Right ventricle myocardium superior (tissue), 1 donor: ENCODE results near the gene SPEN. TPM values are rescaled to one million over a fixed set of nuclear protein-coding genes. Genes with fewer than 3 reads are reported as not detected.

Source experiments
- ATAC-seq: fragments of 200-7000 bp; cut with Tn5 transposase; one replicate; pipeline ENCODE4 v1.9.1; 2020; ENCODE audit warnings: mild to moderate bottlenecking; ENCODE audit not compliant: poor library complexity
- DNase-seq: peaks from one replicate; pipeline ENCODE4 v3.0.0-alpha.2; 2020
- intact Hi-C: fragments of 100-400 bp; cut with DNase I; formaldehyde crosslinking; loops from one replicate; pipeline ENCODE4 v1.11.2; 2022
- total RNA-seq: library from RNA; stranded (reverse); fragmentation: NEBNext Ultra II Directional; extraction: Animal tissue kit (Norgen Biotek cat#: 25700); gene quantifications from one replicate; pipeline ENCODE4 v1.2.1, GENCODE V29; 2021
- donor health status: DM: no; HTN: yes; CAD: no; lungs with severe emphysema.

Gene SPEN
- total RNA-seq, 1 donor from 2014 or later = 20.3 TPM

GRCh38 chr1:15983275-15983674 is 135.8 kb downstream of the SPEN start:
- no peak for DNase-seq
- intact Hi-C loops = no loop called here

GRCh38 chr1:15985611-15986297 is 138.2 kb downstream of the SPEN start:
- intact Hi-C loops = no loop called here
- no peak for DNase-seq
- no peak for ATAC-seq

More at GRCh38 chr1:15983275-15983674, 135.8 kb downstream of the SPEN start:
- no peak for ATAC-seq

DNA sequence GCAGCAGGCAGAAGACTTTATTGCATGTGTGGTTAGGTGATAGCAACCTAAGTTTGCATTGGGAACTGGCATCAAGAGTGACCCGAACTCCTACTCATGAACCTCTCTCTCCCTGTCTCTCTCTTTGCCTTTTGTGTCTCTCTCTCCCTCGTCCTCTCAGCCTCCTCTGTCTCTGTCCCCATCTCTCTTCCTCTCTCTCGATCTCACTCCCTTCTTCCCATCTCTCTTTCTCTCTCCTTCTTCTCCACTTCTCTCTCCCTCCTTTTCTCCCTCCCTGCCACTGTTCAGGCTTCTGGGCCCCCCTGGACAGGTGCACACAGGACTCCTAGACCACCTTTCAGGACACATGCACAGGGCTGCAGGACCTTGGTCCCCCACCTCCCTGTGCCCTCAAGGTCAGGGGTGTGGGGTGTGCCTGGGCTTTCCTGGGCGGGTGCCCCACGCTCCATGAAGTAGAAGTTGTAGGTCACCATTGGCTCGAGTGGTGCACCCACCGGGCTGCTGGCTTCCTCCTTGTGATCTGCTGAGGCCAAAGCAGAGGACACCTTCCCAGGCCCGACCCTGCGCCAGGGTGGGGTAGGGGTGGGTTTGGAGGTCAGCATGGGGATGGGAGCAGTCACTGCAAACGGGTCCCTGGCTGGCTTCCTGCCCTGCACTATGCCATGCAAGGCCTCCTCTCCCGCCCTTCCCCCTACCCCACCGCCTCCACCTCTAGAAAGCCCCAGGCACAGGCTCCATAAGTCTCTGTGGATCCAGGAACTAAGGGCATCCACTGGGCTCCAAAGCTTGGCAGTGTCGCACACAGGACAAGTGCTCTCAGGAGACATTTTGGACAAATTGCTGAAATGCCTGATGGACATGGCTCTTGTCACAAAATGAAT is 141.6 kb downstream of the SPEN start:
- DNase-seq = no peak
- intact Hi-C loops = no loop called here

GRCh38 chr1:15989776-15990175 is 142.3 kb downstream of the SPEN start:
- intact Hi-C loops = loop anchor here (5.0 to 10.0 kb wide), 3 partner anchors 172 to 205 kb away; no protein-coding TSS in a partner anchor
- ATAC-seq (no peak), DNase-seq (no peak)

More for the DNA sequence above, 141.6 kb downstream of the SPEN start:
- no peak for ATAC-seq

Other genes starting within 250 kb of the SPEN start
- gene DDI2, start 230.2 kb upstream of the SPEN start, total RNA-seq = 19.4 TPM
- 81.7 TPM for gene PLEKHM2, start 163.4 kb upstream of the SPEN start, total RNA-seq
- 54.3 TPM for gene SLC25A34, start 111.4 kb upstream of the SPEN start, total RNA-seq
- gene TMEM82, start 105.2 kb upstream of the SPEN start, total RNA-seq = not detected
- 99.1 TPM for gene FBLIM1, start 88.9 kb upstream of the SPEN start, total RNA-seq
- 6.1 TPM for gene UQCRHL, start 40.1 kb upstream of the SPEN start, total RNA-seq
- gene ZBTB17, start 128.4 kb downstream of the SPEN start, total RNA-seq = 21.2 TPM
- gene SRARP, start 156.5 kb downstream of the SPEN start, total RNA-seq = 0.59 TPM
- gene HSPB7, start 170.3 kb downstream of the SPEN start, total RNA-seq = 3,577 TPM
- gene CLCNKA, start 174.3 kb downstream of the SPEN start, total RNA-seq = 0.35 TPM
- 2.5 TPM for gene CLCNKB, start 196.1 kb downstream of the SPEN start, total RNA-seq
- gene FAM131C, start 225.9 kb downstream of the SPEN start, total RNA-seq = 4.5 TPM